Osteoblast (primary cell): ENCODE measurements around the gene DYSF. TPM values are rescaled to one million over a fixed set of nuclear protein-coding genes. Genes with fewer than 3 reads are reported as not detected.

Source experiments
- DNase-seq: peaks from one replicate; pipeline ENCODE4 v3.0.0; 2011; ENCODE audit warnings: low spot score, mixed read lengths; ENCODE audit not compliant: insufficient read length; ENCODE audit errors: missing footprints
- H2AFZ ChIP-seq: 2 replicates; pipeline ENCODE4 v1.6.0; 2011; ENCODE audit warnings: mild to moderate bottlenecking, low read length
- H3K27ac ChIP-seq: 2 replicates; pipeline ENCODE4 v1.5.1; 2011; ENCODE audit warnings: mild to moderate bottlenecking, low read depth, low read length, moderate library complexity
- H3K27me3 ChIP-seq: 2 replicates; pipeline ENCODE4 v1.6.0; 2012; ENCODE audit warnings: mild to moderate bottlenecking, control low read depth, inconsistent platforms, low read length, moderate library complexity; ENCODE audit not compliant: insufficient read depth
- H3K36me3 ChIP-seq: 2 replicates; pipeline ENCODE4 v1.5.1; 2011; ENCODE audit warnings: mild to moderate bottlenecking, low read length, control low read depth, moderate library complexity; ENCODE audit not compliant: insufficient read depth
- H3K4me1 ChIP-seq: 2 replicates; pipeline ENCODE4 v1.5.1; 2011; ENCODE audit warnings: mild to moderate bottlenecking, low read length, control low read depth, moderate library complexity; ENCODE audit not compliant: insufficient read depth
- H3K4me2 ChIP-seq: 2 replicates; pipeline ENCODE4 v1.6.0; 2011; ENCODE audit warnings: mild to moderate bottlenecking, low read length; ENCODE audit not compliant: insufficient read depth
- H3K4me3 ChIP-seq: fragments of 200-600 bp; sonication (generic); 3 replicates; pipeline ENCODE4 v1.5.1; 2012; ENCODE audit warnings: mild to moderate bottlenecking, low read length, inconsistent platforms; ENCODE audit not compliant: insufficient read depth
- H3K79me2 ChIP-seq: 2 replicates; pipeline ENCODE4 v1.6.0; 2012; ENCODE audit warnings: mild to moderate bottlenecking, low read length, control low read depth, inconsistent platforms; ENCODE audit not compliant: insufficient read depth
- H3K9me3 ChIP-seq: 2 replicates; pipeline ENCODE4 v1.5.1; 2011; ENCODE audit warnings: low read depth, low read length, control low read depth
- H4K20me1 ChIP-seq: 2 replicates; pipeline ENCODE4 v1.6.0; 2012; ENCODE audit warnings: mild to moderate bottlenecking, low read length, control low read depth; ENCODE audit not compliant: insufficient read depth
- total RNA-seq: library from RNA; depleted of rRNA; stranded (reverse); fragments of >200 nt; gene quantifications from 2 replicates; pipeline ENCODE4 v1.2.3, GENCODE V29; 2012
- TF ChIP-seq, protein P1 (sequence below): IDR thresholded peaks from 2 replicates; pipeline ENCODE4 v1.5.1; 2011; ENCODE audit warnings: mild to moderate bottlenecking, low read depth, low read length, moderate library complexity; ENCODE audit errors: extremely low read depth

Gene DYSF
- total RNA-seq, 1 donor: 4.3 TPM

DNA sequence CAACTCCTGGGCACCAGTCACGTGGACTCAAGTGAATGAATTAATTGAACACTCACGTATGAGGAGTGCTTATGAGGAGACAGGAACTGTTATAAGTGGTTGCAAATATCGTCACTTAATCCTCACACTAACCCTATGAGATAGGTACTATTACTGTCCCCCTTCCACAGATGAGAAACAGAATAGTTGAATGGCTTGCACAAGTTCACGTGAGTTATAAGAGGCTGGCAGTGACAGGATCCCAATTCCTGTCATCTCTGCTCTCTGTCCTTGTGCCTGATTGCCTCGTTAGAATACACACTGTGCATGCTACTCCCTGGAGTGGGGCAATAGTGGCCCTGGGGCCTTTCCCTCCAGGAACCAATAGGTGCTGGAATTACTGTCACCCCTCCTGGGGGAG is 253.5 kb downstream of the DYSF start:
- Histone ChIP-seq H3K4me3 (no peak overlapping the region), H4K20me1 (no peaks in the 10 kb centered on the region), H3K36me3 (no peaks in the 10 kb centered on the region), H3K79me2 (no peaks in the 10 kb centered on the region), H3K4me1 (peaks cover 2% of the 10 kb centered on the region), H2AFZ (no peak overlapping the region), H3K9me3 (no peaks in the 10 kb centered on the region), H3K27me3 (peaks cover 42% of the 10 kb centered on the region), H3K4me2 (no peak overlapping the region), H3K27ac (no peak overlapping the region)
- TF ChIP-seq, protein P1, sequence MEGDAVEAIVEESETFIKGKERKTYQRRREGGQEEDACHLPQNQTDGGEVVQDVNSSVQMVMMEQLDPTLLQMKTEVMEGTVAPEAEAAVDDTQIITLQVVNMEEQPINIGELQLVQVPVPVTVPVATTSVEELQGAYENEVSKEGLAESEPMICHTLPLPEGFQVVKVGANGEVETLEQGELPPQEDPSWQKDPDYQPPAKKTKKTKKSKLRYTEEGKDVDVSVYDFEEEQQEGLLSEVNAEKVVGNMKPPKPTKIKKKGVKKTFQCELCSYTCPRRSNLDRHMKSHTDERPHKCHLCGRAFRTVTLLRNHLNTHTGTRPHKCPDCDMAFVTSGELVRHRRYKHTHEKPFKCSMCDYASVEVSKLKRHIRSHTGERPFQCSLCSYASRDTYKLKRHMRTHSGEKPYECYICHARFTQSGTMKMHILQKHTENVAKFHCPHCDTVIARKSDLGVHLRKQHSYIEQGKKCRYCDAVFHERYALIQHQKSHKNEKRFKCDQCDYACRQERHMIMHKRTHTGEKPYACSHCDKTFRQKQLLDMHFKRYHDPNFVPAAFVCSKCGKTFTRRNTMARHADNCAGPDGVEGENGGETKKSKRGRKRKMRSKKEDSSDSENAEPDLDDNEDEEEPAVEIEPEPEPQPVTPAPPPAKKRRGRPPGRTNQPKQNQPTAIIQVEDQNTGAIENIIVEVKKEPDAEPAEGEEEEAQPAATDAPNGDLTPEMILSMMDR: no peak
- DNase-seq: no peak

GRCh38 chr2:71710367-71711132 is 257.2 kb downstream of the DYSF start:
- H3K9me3 ChIP-seq: no peaks in the 10 kb centered on the region
- H2AFZ ChIP-seq: no peak overlapping the region
- peaks cover 35% of the 10 kb centered on the region for H3K27me3 ChIP-seq
- H3K27ac ChIP-seq: no peak overlapping the region
- H3K4me3 ChIP-seq: no peak overlapping the region
- TF ChIP-seq, protein P1: no peak
- no peaks in the 10 kb centered on the region for H4K20me1 ChIP-seq
- H3K36me3 ChIP-seq: no peaks in the 10 kb centered on the region
- H3K4me2 ChIP-seq: no peak overlapping the region
- peaks cover 16% of the 10 kb centered on the region for H3K4me1 ChIP-seq
- no peak for DNase-seq
- H3K79me2 ChIP-seq: no peaks in the 10 kb centered on the region

- Histone ChIP-seq H3K27me3 (peaks cover 37% of the 10 kb centered on the region), H3K27ac (no peak overlapping the region), H3K79me2 (no peaks in the 10 kb centered on the region), H3K4me1 (peaks cover 19% of the 10 kb centered on the region), H2AFZ (no peak overlapping the region), H3K36me3 (no peaks in the 10 kb centered on the region), H3K4me2 (no peak overlapping the region), H4K20me1 (no peaks in the 10 kb centered on the region), H3K9me3 (no peaks in the 10 kb centered on the region), H3K4me3 (no peak overlapping the region)
- no peak for DNase-seq
- TF ChIP-seq, protein P1: no peak
Measured at GRCh38 chr2:71711133-71711855, 257.9 kb downstream of the DYSF start.

- Histone ChIP-seq H3K36me3 (no peaks in the 10 kb centered on the region), H3K4me3 (no peak overlapping the region), H3K4me1 (peaks cover 28% of the 10 kb centered on the region), H4K20me1 (no peaks in the 10 kb centered on the region), H3K4me2 (no peak overlapping the region), H3K9me3 (no peaks in the 10 kb centered on the region), H3K79me2 (no peaks in the 10 kb centered on the region), H2AFZ (no peak overlapping the region), H3K27ac (no peak overlapping the region), H3K27me3 (peaks cover 27% of the 10 kb centered on the region)
- TF ChIP-seq, protein P1: no peak
- no peak for DNase-seq
Measured at GRCh38 chr2:71712158-71712818, 258.9 kb downstream of the DYSF start.
